ENCODE measurements around the gene PFKFB3. TPM values are rescaled to one million over a fixed set of nuclear protein-coding genes. Genes with fewer than 3 reads are reported as not detected.

The PFKFB3 gene
- total RNA-seq, 1 donor from 2014 or later, result 14.1 TPM

DNA sequence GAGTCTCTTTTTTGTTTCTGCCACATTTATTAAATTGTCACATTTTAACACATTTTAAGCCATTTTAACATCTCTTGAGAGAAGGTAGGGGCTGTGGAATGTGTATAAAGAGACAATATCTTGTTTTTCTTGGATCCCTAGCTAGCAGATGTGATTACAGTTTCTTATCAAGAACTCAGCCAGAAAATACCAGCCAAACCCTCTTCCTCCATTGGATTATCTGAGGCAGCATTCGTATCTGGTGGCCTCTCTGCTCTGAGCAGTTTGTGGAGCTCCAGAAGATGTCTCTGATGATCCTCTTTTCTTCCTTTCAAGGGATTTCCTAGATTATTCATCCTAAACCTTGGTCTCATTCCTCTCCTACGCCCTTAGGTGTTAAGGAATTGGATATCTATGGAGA, 35.3 kb upstream of the PFKFB3 start:
- DNase-seq, result no peak
- no peaks in the 10 kb centered on the region for H3K27me3 ChIP-seq (ENCODE audit: low read depth)
- H3K27ac ChIP-seq (replicated peaks), result peak overlapping the region; percentile 44
- H3K36me3 ChIP-seq, result peaks cover 9% of the 10 kb centered on the region
- intact Hi-C loops (cut with micrococcal nuclease), result no loop called here
- peaks cover 83% of the 10 kb centered on the region for H3K4me1 ChIP-seq
- H3K4me3 ChIP-seq, result no peak overlapping the region
- TF ChIP-seq CTCF (IDR thresholded peaks at IDR 0.05; ENCODE audit: borderline replicate concordance), result no peak
- no peaks in the 10 kb centered on the region for H3K9me3 ChIP-seq (replicated peaks)

DNA sequence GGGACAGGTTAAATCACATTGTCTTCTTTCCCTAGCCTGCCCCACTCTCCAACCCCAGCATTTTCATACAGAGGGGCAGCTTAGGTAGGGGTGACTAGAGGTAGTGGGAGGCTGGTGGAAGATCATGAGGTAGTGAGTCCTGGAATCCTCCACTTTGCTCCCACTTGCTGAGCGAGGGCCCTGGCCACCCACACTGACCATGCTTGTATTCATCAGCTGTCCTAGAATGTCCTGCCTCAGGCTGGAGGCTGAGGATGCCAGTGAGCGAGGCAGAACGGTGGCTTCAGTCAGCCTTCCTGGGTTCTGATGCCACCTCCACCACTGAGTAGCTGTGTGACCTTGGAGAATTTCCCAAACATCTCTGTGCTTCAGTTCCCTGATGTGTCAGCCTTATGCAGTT, 34.6 kb upstream of the PFKFB3 start:
- Histone ChIP-seq H3K27ac (replicated peaks) (peak overlapping the region; percentile 44), H3K4me1 (peaks cover 83% of the 10 kb centered on the region), H3K27me3 (ENCODE audit: low read depth) (no peaks in the 10 kb centered on the region), H3K4me3 (no peak overlapping the region), H3K36me3 (peaks cover 9% of the 10 kb centered on the region), H3K9me3 (replicated peaks) (no peaks in the 10 kb centered on the region)
- no peak for DNase-seq
- intact Hi-C loops (cut with micrococcal nuclease), result no loop called here
- TF ChIP-seq CTCF (IDR thresholded peaks at IDR 0.05; ENCODE audit: borderline replicate concordance), result no peak

DNA sequence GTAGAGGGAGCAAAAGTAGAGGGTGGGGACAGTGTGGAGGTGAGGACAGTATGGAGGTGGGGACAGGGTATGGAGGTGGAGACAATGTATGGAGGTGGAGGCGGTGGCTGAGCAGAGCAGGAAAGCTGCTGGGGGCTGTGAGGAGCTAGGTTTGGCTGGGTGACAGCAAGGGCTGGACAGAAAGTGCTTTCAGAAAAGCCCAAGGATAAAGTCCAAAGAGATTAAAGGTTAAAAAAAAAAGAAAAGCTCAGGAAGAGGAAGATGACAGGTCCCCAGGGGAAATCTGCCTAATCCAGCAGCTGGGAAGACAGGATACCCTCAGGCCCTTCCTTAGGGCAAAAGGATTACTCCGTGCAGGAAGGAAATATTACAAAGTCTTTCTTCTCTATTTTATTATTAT, 32.1 kb upstream of the PFKFB3 start:
- no peak overlapping the region for H3K4me3 ChIP-seq
- H3K4me1 ChIP-seq, result peaks cover 87% of the 10 kb centered on the region
- intact Hi-C loops (cut with micrococcal nuclease), result no loop called here
- no peaks in the 10 kb centered on the region for H3K9me3 ChIP-seq (replicated peaks)
- no peaks in the 10 kb centered on the region for H3K27me3 ChIP-seq (ENCODE audit: low read depth)
- DNase-seq, result no peak
- H3K36me3 ChIP-seq, result peaks cover 9% of the 10 kb centered on the region
- H3K27ac ChIP-seq (replicated peaks), result peak overlapping the region; percentile 78
- TF ChIP-seq CTCF (IDR thresholded peaks at IDR 0.05; ENCODE audit: borderline replicate concordance), result no peak

DNA sequence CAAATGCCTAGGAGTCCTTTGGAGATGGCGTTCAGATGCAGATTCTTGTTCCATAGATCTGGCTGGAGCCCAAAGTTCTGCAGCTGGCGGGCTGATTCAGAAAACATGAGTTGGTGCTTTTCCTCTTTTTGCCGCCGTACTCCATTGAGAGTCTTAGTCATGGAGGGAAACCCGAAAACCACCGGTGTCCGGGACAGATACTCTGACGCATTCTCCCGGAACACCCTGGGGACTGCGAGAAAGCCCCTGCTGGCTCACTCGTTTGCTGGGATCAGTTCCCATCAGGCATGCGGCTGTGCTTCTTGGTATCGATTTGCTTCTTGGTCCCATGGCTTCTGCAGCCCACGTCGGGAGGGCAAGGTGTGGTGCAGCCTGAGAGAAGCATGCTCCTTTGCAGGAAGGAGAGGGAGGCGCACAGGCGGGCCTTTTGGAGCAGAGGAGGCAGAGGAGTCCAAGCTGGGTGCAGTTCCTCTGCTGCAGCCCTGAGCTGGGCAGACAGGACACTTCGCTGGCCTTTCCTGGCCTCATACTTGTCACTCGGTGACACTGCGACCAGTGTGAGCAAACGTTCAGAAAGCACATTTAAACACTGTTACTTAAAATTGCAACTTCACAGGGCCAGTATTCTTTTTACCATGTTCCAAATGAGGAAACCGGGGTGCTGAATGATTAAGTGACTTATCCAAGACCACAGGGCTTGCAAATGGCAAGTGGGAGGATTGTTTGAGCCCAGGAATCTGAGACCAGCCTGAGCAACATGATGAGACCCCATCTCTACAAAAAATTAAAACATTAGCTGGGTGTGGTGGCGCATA, 30.6 kb upstream of the PFKFB3 start:
- Histone ChIP-seq H3K36me3 (no peaks in the 10 kb centered on the region), H3K27ac (replicated peaks) (peak overlapping the region; percentile 78), H3K4me3 (peak overlapping the region; percentile 32), H3K9me3 (replicated peaks) (no peaks in the 10 kb centered on the region), H3K27me3 (ENCODE audit: low read depth) (no peaks in the 10 kb centered on the region), H3K4me1 (peaks cover 92% of the 10 kb centered on the region)
- intact Hi-C loops (cut with micrococcal nuclease), result no loop called here
- TF ChIP-seq CTCF (IDR thresholded peaks at IDR 0.05; ENCODE audit: borderline replicate concordance), result peak; percentile 8
- DNase-seq, result peak; percentile 61

- Histone ChIP-seq H3K27me3 (ENCODE audit: low read depth) (no peaks in the 10 kb centered on the region), H3K27ac (replicated peaks) (peak overlapping the region; percentile 78), H3K4me3 (no peak overlapping the region), H3K4me1 (peaks cover 91% of the 10 kb centered on the region), H3K36me3 (no peaks in the 10 kb centered on the region), H3K9me3 (replicated peaks) (no peaks in the 10 kb centered on the region)
- intact Hi-C loops (cut with micrococcal nuclease), result no loop called here
- no peak for DNase-seq
- peak; percentile 13 for TF ChIP-seq CTCF (IDR thresholded peaks at IDR 0.05; ENCODE audit: borderline replicate concordance)
Measured at GRCh38 chr10:6173203-6173602, 29.5 kb upstream of the PFKFB3 start.

All from left ventricle myocardium inferior (tissue), 1 donor.